ENCODE measurements around the gene GPD1.

DNA sequence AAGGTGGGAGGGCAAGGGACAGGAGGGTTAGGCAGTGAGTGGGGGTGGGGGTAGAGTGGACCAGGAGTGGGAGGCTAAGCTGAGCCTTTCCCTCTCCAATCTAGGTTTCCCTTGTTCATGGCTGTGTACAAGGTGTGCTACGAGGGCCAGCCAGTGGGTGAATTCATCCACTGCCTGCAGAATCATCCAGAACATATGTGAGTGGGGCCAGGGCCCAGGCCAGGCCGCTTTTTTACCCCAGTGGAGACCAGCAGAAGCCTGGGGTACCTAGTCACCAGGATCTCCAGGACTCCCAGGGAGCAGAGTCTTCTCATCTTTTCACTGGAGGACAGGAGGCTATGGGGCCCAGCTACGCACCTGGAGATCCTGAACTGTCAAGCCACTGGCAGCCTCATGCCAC lies 5.5 kb downstream of the GPD1 start:
- no peak for TF ChIP-seq POLR2AphosphoS5 (IDR thresholded peaks at IDR 0.05)
- no peak for TF ChIP-seq CTCF (IDR thresholded peaks at IDR 0.05)
- no peak for TF ChIP-seq EP300 (IDR thresholded peaks at IDR 0.05; ENCODE audit: low read depth)

Measured in transverse colon (tissue), 4 donors.